HepG2 (cell line): ENCODE data around the gene MT1HL1. TPM values are rescaled to one million over a fixed set of nuclear protein-coding genes. Genes with fewer than 3 reads are reported as not detected.

ENCODE experiments used
- ATAC-seq: fragments of 200-7000 bp; cut with Tn5 transposase; 3 replicates; pipeline ENCODE4 v1.9.1; 2020; ENCODE audit warnings: mild to moderate bottlenecking, moderate library complexity
- BruUV-seq: library from RNA; stranded (reverse); fragments of 400-500 nt; replicated peaks from 2 replicates; lab custom pipeline; 2021; lab: Mats Ljungman, UMichigan
- CTCF ChIA-PET: fragments of 300-600 bp; formaldehyde crosslinking; extraction: SDS; loops from one replicate; lab custom pipeline; 2021; ENCODE audit warnings: low total read pairs, inconsistent platforms, low intra/inter-chr PET ratio; lab: Yijun Ruan, JAX
- POLR2A ChIA-PET: fragments of 350-600 bp; sonication (Branson Sonifier 250); formaldehyde crosslinking; loops from one replicate; lab custom pipeline; 2020; ENCODE audit warnings: antibody characterized with exemption, inconsistent platforms; lab: Yijun Ruan, JAX
- DNase-seq: peaks from one replicate; pipeline ENCODE4 v3.0.0-alpha.2; 2015; ENCODE audit warnings: low spot score
- FAIRE-seq: peaks from 3 replicates; lab custom pipeline; 2011; peaks lifted over from hg19 to GRCh38; lab: Jason Lieb, UNC
- H2AFZ ChIP-seq: one replicate; pipeline ENCODE4 v1.6.1; 2011; ENCODE audit warnings: low read length, inconsistent platforms
- H3K27ac ChIP-seq: fragments of 300-600 bp; 3 replicates; pipeline ENCODE4 v1.8.0; 2011; ENCODE audit warnings: mixed run types, mild to moderate bottlenecking, mixed read lengths, low read length, inconsistent platforms; ENCODE audit not compliant: insufficient read depth; ENCODE audit errors: extremely low read length
- H3K27me3 ChIP-seq, 2 experiments: fragments of 200-600 bp in 1 of 2; 2 replicates in 1 of 2; 3 replicates in 1 of 2; pipeline versions ENCODE4 v1.6.0 to v1.8.0; 2011; ENCODE audit warnings: low read length in 2 of 2, mild to moderate bottlenecking in 2 of 2, moderate library complexity in 2 of 2, inconsistent platforms in 1 of 2; ENCODE audit not compliant: insufficient read depth in 2 of 2, control insufficient read depth in 1 of 2
- H3K36me3 ChIP-seq, 2 experiments: fragments of 200-600 bp in 1 of 2; replicated peaks in 1 of 2; 2 replicates in 1 of 2; 3 replicates in 1 of 2; pipeline versions ENCODE4 v1.5.1 to v1.8.0; 2011; ENCODE audit warnings: low read length in 2 of 2, inconsistent platforms in 1 of 2; ENCODE audit not compliant: insufficient read depth in 2 of 2, control insufficient read depth in 1 of 2
- H3K4me1 ChIP-seq: 2 replicates; pipeline ENCODE4 v1.5.1; 2012; ENCODE audit warnings: low read length, inconsistent platforms; ENCODE audit not compliant: insufficient read depth
- H3K4me2 ChIP-seq: 2 replicates; pipeline ENCODE4 v1.6.0; 2011; ENCODE audit warnings: low read depth, low read length, inconsistent platforms
- H3K4me3 ChIP-seq, 3 experiments: fragments of 200-600 bp in 1 of 3; sonication (generic), shearing (Covaris generic) in 1 of 3; replicated peaks in 1 of 3; 2 replicates each; pipeline ENCODE4 v1.5.1; 2011 to 2016; ENCODE audit warnings: low read length in 3 of 3, inconsistent platforms in 2 of 3, low read depth in 2 of 3, mild to moderate bottlenecking in 2 of 3, control low read depth in 1 of 3, mixed read lengths in 1 of 3; ENCODE audit not compliant: insufficient read depth in 1 of 3
- H3K79me2 ChIP-seq: one replicate; pipeline ENCODE4 v1.6.1; 2011; ENCODE audit warnings: low read length, inconsistent platforms; ENCODE audit not compliant: insufficient read depth
- H3K9ac ChIP-seq: 2 replicates; pipeline ENCODE4 v1.6.0; 2011; ENCODE audit warnings: mild to moderate bottlenecking, low read depth, low read length, inconsistent platforms; ENCODE audit not compliant: insufficient read depth
- H3K9me3 ChIP-seq: 2 replicates; pipeline ENCODE4 v1.5.1; 2012; ENCODE audit warnings: mild to moderate bottlenecking, low read length
- H4K20me1 ChIP-seq: 2 replicates; pipeline ENCODE4 v1.6.0; 2011; ENCODE audit warnings: inconsistent platforms, mild to moderate bottlenecking, low read length, moderate library complexity; ENCODE audit not compliant: insufficient read depth
- CEBPG ChIP-seq: IDR thresholded peaks from 2 replicates; pipeline ENCODE4 v1.6.1; 2016
- GZF1 ChIP-seq: sonication (generic); formaldehyde crosslinking; IDR thresholded peaks from 2 replicates; pipeline ENCODE4 v1.5.1; 2020; ENCODE audit warnings: mild to moderate bottlenecking, missing genetic modification reagents
- KDM4B ChIP-seq: sonication (generic); formaldehyde crosslinking; IDR thresholded peaks from 2 replicates; pipeline ENCODE4 v1.4.0; 2020; ENCODE audit warnings: missing genetic modification reagents
- MED13 ChIP-seq: sonication (generic); formaldehyde crosslinking; IDR thresholded peaks from 2 replicates; pipeline ENCODE4 v1.5.0; 2020; ENCODE audit warnings: missing genetic modification reagents
- MNT ChIP-seq: fragments of 450-650 bp; IDR thresholded peaks from 2 replicates; pipeline ENCODE4 v1.6.1; 2016
- RFX3 ChIP-seq: IDR thresholded peaks from 2 replicates; pipeline ENCODE4 v1.6.1; 2016; ENCODE audit warnings: missing biosample characterization, missing genetic modification reagents
- SNAI1 ChIP-seq: sonication (generic); formaldehyde crosslinking; IDR thresholded peaks from 2 replicates; pipeline ENCODE4 v1.5.0; 2020; ENCODE audit warnings: mild to moderate bottlenecking, missing genetic modification reagents, borderline replicate concordance
- ZBTB44 ChIP-seq: sonication (generic); formaldehyde crosslinking; IDR thresholded peaks from 2 replicates; pipeline ENCODE4 v1.4.0; 2020; ENCODE audit warnings: missing genetic modification reagents
- ZNF383 ChIP-seq: sonication (generic); formaldehyde crosslinking; IDR thresholded peaks from 2 replicates; pipeline ENCODE4 v1.4.0; 2020; ENCODE audit warnings: missing genetic modification reagents, mild to moderate bottlenecking, borderline replicate concordance
- ZNF660 ChIP-seq: sonication (generic); formaldehyde crosslinking; IDR thresholded peaks from 2 replicates; pipeline ENCODE4 v1.5.1; 2020; ENCODE audit warnings: mild to moderate bottlenecking, low read depth, missing genetic modification reagents, borderline replicate concordance
- ZNF790 ChIP-seq: sonication (generic); formaldehyde crosslinking; IDR thresholded peaks from 2 replicates; pipeline ENCODE4 v1.8.0; 2022; ENCODE audit warnings: missing genetic modification reagents, mild to moderate bottlenecking, borderline replicate concordance
- ZSCAN20 ChIP-seq: sonication (generic); formaldehyde crosslinking; IDR thresholded peaks from 2 replicates; pipeline ENCODE4 v1.4.0; 2020; ENCODE audit warnings: missing genetic modification reagents, mild to moderate bottlenecking, borderline replicate concordance
- ZSCAN25 ChIP-seq: sonication (generic); formaldehyde crosslinking; IDR thresholded peaks from 2 replicates; pipeline ENCODE4 v1.8.0; 2022; ENCODE audit warnings: mild to moderate bottlenecking, missing genetic modification reagents
- WGBS: methylation state at CpG from one replicate; pipeline ENCODE4 v1.1.6; 2017; ENCODE audit warnings: low lambda C conversion rate; 5-methylcytosine and 5-hydroxymethylcytosine counted together
- in situ Hi-C: cut with HindIII; loops from 2 replicates; pipeline ENCODE4 v1.10.0; 2017; ENCODE audit warnings: low pct_unique_long_range_greater_than_20kb; ENCODE audit not compliant: extremely low pct_ligation_motif_present
- intact Hi-C: fragments of 100-400 bp; cut with micrococcal nuclease; formaldehyde crosslinking; loops from one replicate; pipeline ENCODE4 v1.10.0; 2022; ENCODE audit not compliant: unreplicated experiment
- polyA plus RNA-seq, 8 experiments: library from polyadenylated mRNA; depleted of rRNA in 3 of 8; stranded (reverse) in 7 of 8; unstranded in 1 of 8; fragments of >200 nt; fragmentation: Illumina TruSeq in 4 of 8; extraction: Trizol in 4 of 8; gene quantifications; 2 replicates each; pipeline versions ENCODE4 v1.2.1 to v1.2.3, GENCODE V29; 2011 to 2016; ENCODE audit warnings: low read depth in 4 of 8, missing spikeins in 1 of 8, mixed read lengths in 1 of 8; ENCODE audit not compliant: insufficient read depth in 1 of 8
- total RNA-seq, 5 experiments: library from RNA; depleted of rRNA; stranded (reverse); fragments of >200 nt; fragmentation: Illumina TruSeq; extraction: Trizol; gene quantifications; 2 replicates each; pipeline ENCODE4 v1.2.3, GENCODE V29; 2016; ENCODE audit warnings: low read depth in 1 of 5
- TF ChIP-seq, protein P1 (sequence below): sonication (generic); formaldehyde crosslinking; IDR thresholded peaks from 2 replicates; pipeline ENCODE4 v1.4.0; 2020; ENCODE audit warnings: missing genetic modification reagents

The MT1HL1 gene
- total and polyA plus RNA-seq, 2 of the 13 experiments (the other 11 are each of a cell fraction or from before 2014, with no cell fraction given), result not detected

DNA sequence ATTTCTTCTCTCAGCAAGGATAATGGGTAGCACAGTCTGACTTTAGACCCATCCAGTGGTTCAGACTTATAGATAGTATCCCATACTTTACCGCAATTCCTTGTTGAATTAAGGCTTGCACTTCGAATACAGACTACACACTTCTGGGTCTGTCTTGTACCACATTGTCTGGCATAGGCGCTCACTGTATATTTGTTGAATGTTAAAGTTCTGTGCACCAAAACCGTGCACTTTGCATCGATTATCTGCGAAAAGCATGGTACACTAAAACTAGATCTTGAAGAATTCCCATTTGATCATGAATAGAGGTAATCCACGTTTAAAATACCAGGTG is 37.2 kb upstream of the MT1HL1 start:
- Histone ChIP-seq H3K4me3 (no peak overlapping the region; a peak in 1 of 6 replicates), H3K9ac (no peak overlapping the region), H3K27ac (no peak overlapping the region), H3K4me2 (peak overlapping the region; percentile 63), H3K4me1 (no peaks in the 10 kb centered on the region), H4K20me1 (no peaks in the 10 kb centered on the region), H2AFZ (no peak overlapping the region), H3K36me3 (no peaks in the 10 kb centered on the region), H3K27me3 (peaks cover 0 to 31% of the 10 kb centered on the region in 2 experiments; a peak in 2 of 5 replicates), H3K79me2 (no peaks in the 10 kb centered on the region), H3K9me3 (no peaks in the 10 kb centered on the region)
- 46% methylated on average over 7 of the region's 7 CpGs for WGBS
- BruUV-seq, result no TSS peak
- ATAC-seq (no peak; the same call in 2 of the 3 replicates), FAIRE-seq (no peak), DNase-seq (no peak)
- in situ Hi-C loops, result no loop called here
- intact Hi-C loops, result no loop called here
- CTCF ChIA-PET, result no interaction called here
- POLR2A ChIA-PET, result no interaction called here
- TF ChIP-seq MNT, result no peak
- TF ChIP-seq RFX3, result no peak
- no peak for TF ChIP-seq MED13 (CRISPR knock-in tag)
- no peak for TF ChIP-seq SNAI1
- TF ChIP-seq ZNF790 (CRISPR knock-in tag), result no peak
- peak; percentile 64; the same call in 1 of the 2 replicates for TF ChIP-seq GZF1 (CRISPR knock-in tag)
- TF ChIP-seq ZBTB44 (CRISPR knock-in tag), result no peak
- no peak for TF ChIP-seq ZNF660 (CRISPR knock-in tag)
- TF ChIP-seq ZSCAN20 (CRISPR knock-in tag), result no peak
- TF ChIP-seq, protein P1, sequence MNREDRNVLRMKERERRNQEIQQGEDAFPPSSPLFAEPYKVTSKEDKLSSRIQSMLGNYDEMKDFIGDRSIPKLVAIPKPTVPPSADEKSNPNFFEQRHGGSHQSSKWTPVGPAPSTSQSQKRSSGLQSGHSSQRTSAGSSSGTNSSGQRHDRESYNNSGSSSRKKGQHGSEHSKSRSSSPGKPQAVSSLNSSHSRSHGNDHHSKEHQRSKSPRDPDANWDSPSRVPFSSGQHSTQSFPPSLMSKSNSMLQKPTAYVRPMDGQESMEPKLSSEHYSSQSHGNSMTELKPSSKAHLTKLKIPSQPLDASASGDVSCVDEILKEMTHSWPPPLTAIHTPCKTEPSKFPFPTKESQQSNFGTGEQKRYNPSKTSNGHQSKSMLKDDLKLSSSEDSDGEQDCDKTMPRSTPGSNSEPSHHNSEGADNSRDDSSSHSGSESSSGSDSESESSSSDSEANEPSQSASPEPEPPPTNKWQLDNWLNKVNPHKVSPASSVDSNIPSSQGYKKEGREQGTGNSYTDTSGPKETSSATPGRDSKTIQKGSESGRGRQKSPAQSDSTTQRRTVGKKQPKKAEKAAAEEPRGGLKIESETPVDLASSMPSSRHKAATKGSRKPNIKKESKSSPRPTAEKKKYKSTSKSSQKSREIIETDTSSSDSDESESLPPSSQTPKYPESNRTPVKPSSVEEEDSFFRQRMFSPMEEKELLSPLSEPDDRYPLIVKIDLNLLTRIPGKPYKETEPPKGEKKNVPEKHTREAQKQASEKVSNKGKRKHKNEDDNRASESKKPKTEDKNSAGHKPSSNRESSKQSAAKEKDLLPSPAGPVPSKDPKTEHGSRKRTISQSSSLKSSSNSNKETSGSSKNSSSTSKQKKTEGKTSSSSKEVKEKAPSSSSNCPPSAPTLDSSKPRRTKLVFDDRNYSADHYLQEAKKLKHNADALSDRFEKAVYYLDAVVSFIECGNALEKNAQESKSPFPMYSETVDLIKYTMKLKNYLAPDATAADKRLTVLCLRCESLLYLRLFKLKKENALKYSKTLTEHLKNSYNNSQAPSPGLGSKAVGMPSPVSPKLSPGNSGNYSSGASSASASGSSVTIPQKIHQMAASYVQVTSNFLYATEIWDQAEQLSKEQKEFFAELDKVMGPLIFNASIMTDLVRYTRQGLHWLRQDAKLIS (CRISPR knock-in tag), result no peak
- peak; percentile 77; the same call in 1 of the 2 replicates for TF ChIP-seq CEBPG (CRISPR knock-in tag)
- TF ChIP-seq ZNF383 (CRISPR knock-in tag), result no peak
- no peak for TF ChIP-seq ZSCAN25
- TF ChIP-seq KDM4B (CRISPR knock-in tag), result no peak
